Measurements from ENCODE around the gene NUP214. TPM values are rescaled to one million over a fixed set of nuclear protein-coding genes. Genes with fewer than 3 reads are reported as not detected.
"Not testable (repeated sequence)": the region's sequence is repeated elsewhere in the genome, so short reads cannot be mapped to it uniquely, and the experiment has no call there.

NUP214 gene
- total RNA-seq, 4 donors from 2014 or later: 36.1 to 104 (median 69.6) TPM

DNA sequence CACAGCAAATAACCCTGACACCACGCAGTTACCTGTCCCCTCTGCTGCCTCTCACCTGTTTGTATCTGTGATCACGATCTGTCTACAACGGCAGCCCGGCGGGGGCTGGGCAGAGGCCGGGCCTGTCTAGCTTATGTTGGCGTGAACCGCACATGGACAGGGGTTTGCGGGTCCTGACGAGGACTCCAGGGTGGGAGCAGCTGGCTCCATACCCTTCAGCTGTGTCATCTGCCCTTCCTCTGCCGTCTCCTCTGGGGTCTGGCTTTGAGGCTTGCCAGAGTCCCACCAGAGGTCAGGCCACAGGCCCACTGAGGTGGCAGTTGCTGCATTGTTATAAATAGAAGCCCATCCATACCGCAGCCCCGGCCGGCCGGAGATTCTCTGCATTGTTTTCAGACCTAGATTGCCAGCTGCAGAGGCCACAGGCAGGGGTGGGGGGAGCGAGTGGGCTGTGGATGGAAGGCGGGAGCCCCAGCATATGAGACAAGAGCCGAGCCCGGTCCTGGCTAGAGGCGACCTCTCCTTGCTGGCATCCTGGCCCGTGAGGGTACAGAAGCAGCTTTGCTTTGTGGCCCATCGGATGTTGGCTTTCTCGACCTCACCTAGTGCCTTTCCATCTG lies 113.1 kb downstream of the NUP214 start:
- peaks cover 22% of the 10 kb centered on the region for H3K36me3 ChIP-seq
- H3K27ac ChIP-seq: no peak overlapping the region
- H3K27me3 ChIP-seq: no peaks in the 10 kb centered on the region
- peaks cover 16% of the 10 kb centered on the region for H3K4me1 ChIP-seq
- H3K9me3 ChIP-seq: no peaks in the 10 kb centered on the region
- DNase-seq (ENCODE audit: low spot score in 2 of 2): no peak
- TF ChIP-seq POLR2A (IDR thresholded peaks at IDR 0.05) (no peak), POLR2AphosphoS5 (IDR thresholded peaks at IDR 0.05) (no peak), EP300 (IDR thresholded peaks at IDR 0.05) (no peak)
- TF ChIP-seq, protein P1, sequence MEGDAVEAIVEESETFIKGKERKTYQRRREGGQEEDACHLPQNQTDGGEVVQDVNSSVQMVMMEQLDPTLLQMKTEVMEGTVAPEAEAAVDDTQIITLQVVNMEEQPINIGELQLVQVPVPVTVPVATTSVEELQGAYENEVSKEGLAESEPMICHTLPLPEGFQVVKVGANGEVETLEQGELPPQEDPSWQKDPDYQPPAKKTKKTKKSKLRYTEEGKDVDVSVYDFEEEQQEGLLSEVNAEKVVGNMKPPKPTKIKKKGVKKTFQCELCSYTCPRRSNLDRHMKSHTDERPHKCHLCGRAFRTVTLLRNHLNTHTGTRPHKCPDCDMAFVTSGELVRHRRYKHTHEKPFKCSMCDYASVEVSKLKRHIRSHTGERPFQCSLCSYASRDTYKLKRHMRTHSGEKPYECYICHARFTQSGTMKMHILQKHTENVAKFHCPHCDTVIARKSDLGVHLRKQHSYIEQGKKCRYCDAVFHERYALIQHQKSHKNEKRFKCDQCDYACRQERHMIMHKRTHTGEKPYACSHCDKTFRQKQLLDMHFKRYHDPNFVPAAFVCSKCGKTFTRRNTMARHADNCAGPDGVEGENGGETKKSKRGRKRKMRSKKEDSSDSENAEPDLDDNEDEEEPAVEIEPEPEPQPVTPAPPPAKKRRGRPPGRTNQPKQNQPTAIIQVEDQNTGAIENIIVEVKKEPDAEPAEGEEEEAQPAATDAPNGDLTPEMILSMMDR (IDR thresholded peaks at IDR 0.05): no peak
- H3K4me3 ChIP-seq: peak overlapping the region; percentile 18
- WGBS: 26% methylated on average over 14 of the region's 23 CpGs

DNA sequence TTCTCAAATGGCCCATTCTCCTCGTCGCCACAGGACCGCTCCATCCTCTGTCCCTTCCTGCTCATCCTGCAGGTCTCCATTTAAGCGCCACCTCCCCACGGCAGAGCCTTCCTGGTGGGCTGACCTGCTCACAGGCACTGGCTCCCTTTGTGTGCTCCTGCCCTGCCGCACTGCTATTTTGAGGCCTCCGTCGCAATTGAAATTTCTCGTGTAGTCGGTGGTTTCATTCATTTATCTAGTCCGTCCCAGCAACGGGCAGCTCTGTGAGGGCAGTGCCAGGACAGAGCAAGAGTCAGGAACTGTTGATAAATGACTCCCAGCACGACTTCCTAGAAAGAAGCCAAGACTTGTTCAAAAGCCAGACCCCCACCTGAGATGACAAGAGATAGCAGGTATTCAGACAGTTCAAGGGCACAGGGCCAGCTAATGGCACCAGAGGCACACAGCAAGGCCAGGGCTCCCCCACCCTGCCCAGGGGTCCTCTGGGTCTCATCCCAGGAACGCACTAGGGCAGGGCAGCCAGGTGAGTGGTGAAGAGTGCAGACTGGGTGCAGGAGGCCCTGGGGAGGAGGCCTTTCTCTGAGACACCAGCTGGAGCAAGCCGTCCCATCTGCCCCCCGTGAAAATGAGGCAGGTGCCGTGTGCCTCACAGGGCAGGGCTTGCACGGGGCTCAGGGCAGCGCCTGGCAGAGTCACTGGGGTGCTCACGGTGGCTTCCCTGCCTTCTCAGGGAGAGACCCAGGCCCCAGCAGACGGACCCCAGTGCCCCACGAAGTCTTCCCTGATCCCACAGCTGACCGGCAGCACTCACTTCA lies 114.0 kb downstream of the NUP214 start:
- WGBS: 77% methylated on average over 17 of the region's 23 CpGs
- H3K27ac ChIP-seq: no peak overlapping the region

DNA sequence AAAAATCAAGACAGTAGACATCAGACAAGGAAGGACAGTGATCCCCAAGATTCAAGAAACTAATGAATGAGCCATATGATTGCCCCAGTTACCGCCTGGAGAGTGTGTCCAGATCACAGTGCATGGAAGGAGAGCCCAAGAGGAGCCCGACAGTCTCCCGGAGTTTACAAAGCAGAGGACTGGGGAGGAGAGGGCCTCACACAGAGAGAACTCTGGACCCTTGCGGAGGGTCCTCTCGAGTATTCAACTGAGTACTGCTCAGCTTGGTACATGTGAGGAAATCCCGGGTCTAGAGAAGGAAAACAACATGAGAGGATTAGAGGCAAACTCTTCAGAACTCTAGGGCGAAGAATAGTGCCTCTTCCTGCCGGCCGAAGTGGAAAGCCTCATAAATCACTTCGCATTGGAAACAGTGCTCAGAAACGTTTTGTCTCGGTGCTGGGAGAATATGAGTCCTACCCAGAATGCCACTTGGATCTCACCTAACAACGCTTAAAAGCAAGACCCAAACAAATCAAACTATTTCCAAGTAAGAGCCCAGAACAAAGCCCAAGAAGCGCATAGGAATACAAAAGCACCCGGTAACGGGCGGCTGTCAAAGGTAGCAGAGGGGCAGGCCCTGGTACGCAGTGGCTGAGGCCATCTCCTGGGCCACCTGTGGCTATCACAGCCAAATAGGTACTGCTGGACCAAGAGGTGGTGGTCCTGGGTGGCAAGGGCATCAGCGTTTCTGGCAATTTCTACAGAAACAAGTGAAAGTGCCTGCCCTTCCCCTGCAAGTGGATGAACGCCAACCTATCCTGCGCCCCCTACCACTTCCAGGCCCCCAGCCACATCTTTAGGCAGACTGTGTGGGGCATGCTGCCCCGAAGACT lies 114.9 kb downstream of the NUP214 start:
- Histone ChIP-seq H3K36me3 (peaks cover 4% of the 10 kb centered on the region), H3K27me3 (no peaks in the 10 kb centered on the region), H3K4me1 (peaks cover 16% of the 10 kb centered on the region), H3K27ac (no peak overlapping the region), H3K4me3 (no peak overlapping the region), H3K9me3 (no peaks in the 10 kb centered on the region)
- 74% methylated on average over 21 of the region's 22 CpGs for WGBS
- DNase-seq (ENCODE audit: low spot score in 2 of 2): no peak
- TF ChIP-seq POLR2A (IDR thresholded peaks at IDR 0.05) (no peak), POLR2AphosphoS5 (IDR thresholded peaks at IDR 0.05) (no peak)

More for the DNA sequence above, 114.0 kb downstream of the NUP214 start:
- peaks cover 13% of the 10 kb centered on the region for H3K36me3 ChIP-seq
- no peak for DNase-seq (ENCODE audit: low spot score in 2 of 2)
- no peaks in the 10 kb centered on the region for H3K9me3 ChIP-seq
- no peak overlapping the region for H3K4me3 ChIP-seq
- H3K27me3 ChIP-seq: no peaks in the 10 kb centered on the region
- TF ChIP-seq POLR2AphosphoS5 (IDR thresholded peaks at IDR 0.05): no peak
- no peak for TF ChIP-seq EP300 (IDR thresholded peaks at IDR 0.05)
- TF ChIP-seq, protein P1 (IDR thresholded peaks at IDR 0.05): no peak
- no peak for TF ChIP-seq POLR2A (IDR thresholded peaks at IDR 0.05)
- peaks cover 16% of the 10 kb centered on the region for H3K4me1 ChIP-seq

DNA sequence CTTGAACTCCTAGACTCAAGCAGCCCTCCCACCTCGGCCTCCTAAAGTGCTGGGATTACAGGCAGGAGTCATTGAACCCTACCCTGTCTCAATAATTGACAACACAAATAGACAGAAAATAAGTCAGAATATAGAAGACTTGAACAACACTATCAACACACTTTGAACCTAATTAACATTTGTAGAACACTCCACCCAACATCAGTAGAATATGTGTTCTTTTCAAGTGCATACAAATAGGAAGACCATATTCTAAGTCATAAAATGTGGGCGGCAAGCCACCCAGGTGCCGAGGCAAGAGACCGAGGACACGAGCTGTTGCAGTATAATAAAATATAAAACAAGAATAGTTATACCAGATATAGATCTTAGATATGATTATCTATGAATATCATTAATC lies 118.9 kb downstream of the NUP214 start:
- 87% methylated on average over 5 of the region's 5 CpGs for WGBS
- not testable (repeated sequence) for H3K4me3 ChIP-seq; DNase-seq (ENCODE audit: low spot score in 2 of 2); H3K36me3 ChIP-seq; H3K27me3 ChIP-seq; H3K9me3 ChIP-seq; H3K27ac ChIP-seq; H3K4me1 ChIP-seq

DNA sequence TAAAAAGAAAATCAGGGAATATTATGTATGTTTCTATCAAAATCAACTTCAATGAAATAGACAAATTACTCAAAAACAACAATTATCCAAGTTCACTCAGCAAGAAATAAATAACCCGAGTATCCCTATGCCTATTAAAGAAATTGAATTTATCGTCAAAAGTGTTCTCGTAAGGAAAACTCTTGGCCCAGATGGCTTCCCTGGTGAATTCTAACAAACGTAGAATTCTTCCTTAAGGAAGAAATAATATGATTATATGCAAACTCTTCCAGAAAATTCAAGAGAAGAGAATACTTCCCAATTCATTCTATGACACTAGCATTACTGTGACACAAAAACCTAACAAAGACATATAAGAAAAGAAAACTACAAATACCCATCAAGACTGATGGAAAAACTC lies 121.2 kb downstream of the NUP214 start:
- Histone ChIP-seq H3K9me3 (no peaks in the 10 kb centered on the region), H3K4me1 (no peaks in the 10 kb centered on the region), H3K36me3 (no peaks in the 10 kb centered on the region), H3K4me3 (no peak overlapping the region), H3K27me3 (no peaks in the 10 kb centered on the region), H3K27ac (no peak overlapping the region)
- 89% methylated on average over 4 of the region's 4 CpGs for WGBS
- DNase-seq (ENCODE audit: low spot score in 2 of 2): no peak
- no peak for TF ChIP-seq POLR2A (IDR thresholded peaks at IDR 0.05)
- no peak for TF ChIP-seq POLR2AphosphoS5 (IDR thresholded peaks at IDR 0.05)
- TF ChIP-seq, protein P1 (IDR thresholded peaks at IDR 0.05): no peak
- TF ChIP-seq EP300 (IDR thresholded peaks at IDR 0.05): no peak

DNA sequence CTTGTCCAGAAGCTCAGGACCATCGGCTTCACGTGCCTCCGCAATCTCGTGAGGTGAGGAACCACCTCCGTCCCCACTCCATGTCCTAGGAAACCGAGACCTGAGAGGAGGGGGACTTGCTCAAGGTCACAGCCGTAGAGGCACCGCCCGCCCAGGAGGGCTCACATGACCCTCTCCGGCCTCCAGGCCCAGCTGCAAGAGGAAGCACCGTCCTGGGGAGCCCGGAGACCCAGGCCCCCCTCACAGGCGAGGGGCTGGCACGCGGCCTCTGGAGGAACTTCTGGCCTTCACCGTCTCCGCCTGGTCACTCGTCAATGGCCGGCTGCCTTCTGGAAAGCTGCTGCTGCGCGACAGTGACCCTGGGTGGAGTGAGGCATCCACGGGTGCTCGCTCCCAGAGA lies 126.7 kb downstream of the NUP214 start:
- no peak for TF ChIP-seq POLR2A (IDR thresholded peaks at IDR 0.05)
- WGBS: 92% methylated on average over 7 of the region's 23 CpGs
- Histone ChIP-seq H3K27me3 (no peaks in the 10 kb centered on the region), H3K4me1 (peaks cover 20% of the 10 kb centered on the region), H3K36me3 (no peaks in the 10 kb centered on the region), H3K9me3 (no peaks in the 10 kb centered on the region), H3K27ac (no peak overlapping the region), H3K4me3 (peak overlapping the region; percentile 19)
- no peak for DNase-seq (ENCODE audit: low spot score in 2 of 2)
